HG03469 (cell line): ENCODE results near the gene RPL7A.
"Not testable (repeated sequence)": the region's sequence is repeated elsewhere in the genome, so short reads cannot be mapped to it uniquely, and the experiment has no call there.

ENCODE experiments used
- ATAC-seq: cut with Tn5 transposase; IDR thresholded peaks from one replicate; pipeline ENCODE4 v1.9.1; 2021; ENCODE audit warnings: mild to moderate bottlenecking, moderate library complexity, moderate number of reproducible peaks; ENCODE audit not compliant: unreplicated experiment

The RPL7A gene

GRCh38 chr9:133347985-133348717, at the start of gene RPL7A, which contains the start of gene MED22:
Gene RPL7A, plus strand, starts transcription at chr9:133348218. Its CDS starts 26 bp downstream, at chr9:133348244.
Gene MED22, minus strand, starts transcription at chr9:133348131. Its CDS starts 1,469 bp downstream, at chr9:133346662.
- peak; percentile 53 for ATAC-seq

GRCh38 chr9:133299996-133300395, 48.0 kb upstream of the RPL7A start:
- not testable (repeated sequence) for ATAC-seq

GRCh38 chr9:133301253-133302230, 46.5 kb upstream of the RPL7A start:
- ATAC-seq, result no peak

GRCh38 chr9:133303266-133304157, 44.5 kb upstream of the RPL7A start:
- ATAC-seq, result no peak

GRCh38 chr9:133304158-133304470, 43.9 kb upstream of the RPL7A start:
- ATAC-seq, result no peak

- ATAC-seq, result no peak
Observed at GRCh38 chr9:133304477-133305377, 43.3 kb upstream of the RPL7A start.

GRCh38 chr9:133305731-133306130, 42.3 kb upstream of the RPL7A start:
- ATAC-seq, result no peak

GRCh38 chr9:133306242-133307204, 41.5 kb upstream of the RPL7A start:
- ATAC-seq, result no peak

- ATAC-seq, result no peak
Observed at GRCh38 chr9:133307301-133307700, 40.7 kb upstream of the RPL7A start.

GRCh38 chr9:133309608-133310007, 38.4 kb upstream of the RPL7A start:
- ATAC-seq, result no peak

- ATAC-seq, result no peak
Observed at GRCh38 chr9:133315997-133316396, 32.0 kb upstream of the RPL7A start.

GRCh38 chr9:133317551-133317950, 30.5 kb upstream of the RPL7A start:
- not testable (repeated sequence) for ATAC-seq

- no peak for ATAC-seq
Observed at GRCh38 chr9:133320421-133320881, 27.6 kb upstream of the RPL7A start.

GRCh38 chr9:133321411-133321935, 26.5 kb upstream of the RPL7A start:
- ATAC-seq, result no peak

GRCh38 chr9:133322701-133323100, 25.3 kb upstream of the RPL7A start:
- ATAC-seq, result no peak

GRCh38 chr9:133323211-133323610, 24.8 kb upstream of the RPL7A start:
- no peak for ATAC-seq

GRCh38 chr9:133323991-133324703, 23.9 kb upstream of the RPL7A start:
- no peak for ATAC-seq

- not testable (repeated sequence) for ATAC-seq
Observed at GRCh38 chr9:133327021-133327420, 21.0 kb upstream of the RPL7A start.
